HepG2 (cell line): ENCODE measurements around the gene AFF2.

Experiments
- EZH2 ChIP-seq: conservative IDR thresholded peaks from 2 replicates; pipeline ENCODE4 v1.6.1; 2012; ENCODE audit warnings: mild to moderate bottlenecking, low read depth, low read length, moderate library complexity
- FOXA3 ChIP-seq: IDR thresholded peaks from 2 replicates; pipeline ENCODE4 v1.6.1; 2016; ENCODE audit warnings: missing genetic modification reagents, missing compliant biosample characterization
- MAFK ChIP-seq, 2 experiments: IDR thresholded peaks in 1 of 2; conservative IDR thresholded peaks in 1 of 2; 2 replicates each; pipeline ENCODE4 v1.6.1; 2011; ENCODE audit warnings: improper control_type of control experiment in 2 of 2, low read length in 2 of 2
- PTBP1 ChIP-seq: fragments of 200-400 bp; formaldehyde crosslinking; IDR thresholded peaks from 2 replicates; pipeline ENCODE4 v1.6.1; 2018; ENCODE audit warnings: low read length, low read depth; ENCODE audit not compliant: poor library complexity, severe bottlenecking
- SATB2 ChIP-seq: sonication (generic); formaldehyde crosslinking; IDR thresholded peaks from 2 replicates; pipeline ENCODE4 v1.5.0; 2020; ENCODE audit warnings: missing genetic modification reagents
- TBX3 ChIP-seq: fragments of 450-650 bp; IDR thresholded peaks from 2 replicates; pipeline ENCODE4 v1.6.1; 2017; ENCODE audit warnings: antibody characterized with exemption, mild to moderate bottlenecking, inconsistent platforms, borderline replicate concordance
- ZFP41 ChIP-seq: sonication (generic); formaldehyde crosslinking; IDR thresholded peaks from 2 replicates; pipeline ENCODE4 v1.4.0; 2020; ENCODE audit warnings: mild to moderate bottlenecking, missing genetic modification reagents, borderline replicate concordance
- TF ChIP-seq, protein P1 (sequence below): sonication (generic); formaldehyde crosslinking; IDR thresholded peaks from 2 replicates; pipeline ENCODE4 v1.4.0; 2020; ENCODE audit warnings: missing genetic modification reagents, mild to moderate bottlenecking, borderline replicate concordance

DNA sequence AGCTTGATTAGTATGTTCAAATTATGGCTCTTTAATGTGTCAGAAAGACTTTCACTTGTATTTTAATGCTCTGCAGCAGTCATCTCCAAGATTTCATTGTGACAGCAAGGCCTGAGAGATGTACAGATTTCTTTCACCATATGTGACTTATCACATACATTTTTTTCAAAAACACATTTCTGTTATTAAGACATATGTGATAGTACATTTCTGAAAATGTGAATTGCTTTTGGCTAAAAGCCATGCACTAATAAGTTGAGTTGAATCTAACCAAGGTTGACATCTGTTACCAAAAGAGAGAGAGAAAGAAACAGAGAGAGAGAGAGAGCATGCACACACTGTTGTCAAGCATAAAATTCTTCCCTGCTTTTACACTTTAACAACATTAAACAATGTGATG, 409.3 kb downstream of the AFF2 start:
- TF ChIP-seq EZH2 (no peak), PTBP1 (no peak), ZFP41 (CRISPR knock-in tag) (no peak), SATB2 (CRISPR knock-in tag) (no peak), FOXA3 (CRISPR knock-in tag) (no peak), TBX3 (no peak), MAFK (conservative IDR thresholded peaks at IDR 0.05 in 1 of 2, IDR thresholded peaks at IDR 0.05 in 1 of 2; ENCODE audit: low read length in 2 of 2) (no peak)
- TF ChIP-seq, protein P1, sequence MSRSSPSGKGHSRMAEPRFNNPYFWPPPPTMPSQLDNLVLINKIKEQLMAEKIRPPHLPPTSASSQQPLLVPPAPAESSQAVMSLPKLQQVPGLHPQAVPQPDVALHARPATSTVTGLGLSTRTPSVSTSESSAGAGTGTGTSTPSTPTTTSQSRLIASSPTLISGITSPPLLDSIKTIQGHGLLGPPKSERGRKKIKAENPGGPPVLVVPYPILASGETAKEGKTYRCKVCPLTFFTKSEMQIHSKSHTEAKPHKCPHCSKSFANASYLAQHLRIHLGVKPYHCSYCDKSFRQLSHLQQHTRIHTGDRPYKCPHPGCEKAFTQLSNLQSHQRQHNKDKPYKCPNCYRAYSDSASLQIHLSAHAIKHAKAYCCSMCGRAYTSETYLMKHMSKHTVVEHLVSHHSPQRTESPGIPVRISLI = no peak
